Peyer's patch (tissue), 4 donors: Measurements from ENCODE around the gene POFUT1.

Source experiments
- CTCF ChIP-seq, 6 experiments: fragments of 450-650 bp in 4 of 6; fragments of 200-600 bp in 2 of 6; sonication (generic) in 1 of 6; IDR thresholded peaks; one replicate each; pipeline ENCODE4 v1.5.1; 2017 to 2019; ENCODE audit warnings: antibody characterized with exemption in 6 of 6, mild to moderate bottlenecking in 3 of 6, moderate library complexity in 1 of 6
- POLR2A ChIP-seq, 2 donors: fragments of 450-650 bp; IDR thresholded peaks; one replicate each; pipeline ENCODE4 v1.5.1; 2017; ENCODE audit warnings: antibody characterized with exemption in 2 of 2, mild to moderate bottlenecking in 2 of 2, moderate library complexity in 2 of 2

GRCh38 chr20:32252189-32252588, 44.5 kb downstream of the POFUT1 start:
- TF ChIP-seq CTCF (IDR thresholded peaks at IDR 0.05): no peak
- TF ChIP-seq POLR2A (IDR thresholded peaks at IDR 0.05): no peak
